H9 (cell line): Measurements from ENCODE around the gene CHMP2A. TPM values are rescaled to one million over a fixed set of nuclear protein-coding genes. Genes with fewer than 3 reads are reported as not detected.

Source experiments
- microRNA-seq: library from miRNA; unstranded; fragments of <30 nt; microRNA quantifications from one replicate; pipeline ENCODE4, GENCODE V29; 2020; ENCODE audit warnings: borderline microRNAs expressed
- total RNA-seq: library from RNA; stranded (reverse); gene quantifications from 2 replicates; pipeline ENCODE4 v1.2.1, GENCODE V29; 2021

CHMP2A gene
- total RNA-seq, 1 experiment from 2014 or later, result 109 TPM

Small RNA genes within 50 kb of the gene (microRNA-seq; reads per million reads assigned to microRNA genes)
- gene MIR6807, result 0.70 reads per million

Other genes with a start within 250 kb of the CHMP2A start
- gene ERVK3-1, start 249.7 kb downstream of the CHMP2A start, total RNA-seq, result 43.6 and 43.7 TPM in 2 replicates
- 4.7 and 4.8 TPM in 2 replicates for gene ZSCAN22, start 228.1 kb downstream of the CHMP2A start, total RNA-seq
- gene A1BG, start 201.6 kb downstream of the CHMP2A start, total RNA-seq, result 17.4 and 22.2 TPM in 2 replicates
- 2.4 TPM in 2 replicates for gene ZNF497, start 192.4 kb downstream of the CHMP2A start, total RNA-seq
- gene ZNF837, start 174.1 kb downstream of the CHMP2A start, total RNA-seq, result 3.4 and 3.8 TPM in 2 replicates
- 1,400 and 1,442 TPM in 2 replicates for gene RPS5, start 167.8 kb downstream of the CHMP2A start, total RNA-seq
- gene RNF225, start 159.4 kb downstream of the CHMP2A start, total RNA-seq, result 2.0 and 2.1 TPM in 2 replicates
- gene ZNF584, start 146.5 kb downstream of the CHMP2A start, total RNA-seq, result 6.5 and 7.4 TPM in 2 replicates
- gene ZNF132, start 115.0 kb downstream of the CHMP2A start, total RNA-seq, result 0.24 and 0.42 TPM in 2 replicates
- gene ZNF324B, start 103.5 kb downstream of the CHMP2A start, total RNA-seq, result 6.3 and 8.7 TPM in 2 replicates
- 12.7 and 14.8 TPM in 2 replicates for gene ZNF324, start 88.0 kb downstream of the CHMP2A start, total RNA-seq
- 7.6 and 8.4 TPM in 2 replicates for gene ZNF446, start 78.8 kb downstream of the CHMP2A start, total RNA-seq
- gene SLC27A5, start 43.1 kb downstream of the CHMP2A start, total RNA-seq, result 16.7 and 17.1 TPM in 2 replicates
- 18.7 and 18.8 TPM in 2 replicates for gene ZBTB45, start 35.3 kb downstream of the CHMP2A start, total RNA-seq
- gene TRIM28, start 11.0 kb downstream of the CHMP2A start, total RNA-seq, result 1,058 and 1,084 TPM in 2 replicates
- gene UBE2M, start 3.5 kb upstream of the CHMP2A start, total RNA-seq, result 127 and 136 TPM in 2 replicates
- 23.6 and 24.2 TPM in 2 replicates for gene MZF1, start 18.2 kb upstream of the CHMP2A start, total RNA-seq